H1 (cell line): ENCODE measurements around the gene PCID2. TPM values are rescaled to one million over a fixed set of nuclear protein-coding genes. Genes with fewer than 3 reads are reported as not detected.

Experiments
- CTCF ChIA-PET: fragments of 300-600 bp; sonication (Branson Sonifier 250); formaldehyde crosslinking; loops from one replicate; lab custom pipeline; 2021; ENCODE audit not compliant: partially characterized antibody; lab: Charles Lee
- POLR2A ChIA-PET: fragments of 300-600 bp; sonication (Branson Sonifier 250); formaldehyde crosslinking; loops from one replicate; lab custom pipeline; 2021; ENCODE audit warnings: inconsistent platforms; ENCODE audit not compliant: partially characterized antibody; lab: Charles Lee
- DNase-seq, 2 experiments: peaks; one replicate each; pipeline versions ENCODE4 v3.0.0 to v3.0.0-alpha.2; 2010 to 2022; ENCODE audit warnings: low spot score in 2 of 2, low read depth in 1 of 2, mixed read lengths in 1 of 2
- FAIRE-seq: peaks from 2 replicates; lab custom pipeline; 2011; peaks lifted over from hg19 to GRCh38; lab: Jason Lieb, UNC
- H2AFZ ChIP-seq: 2 replicates; pipeline ENCODE4 v1.8.1; 2012; ENCODE audit warnings: low read length, inconsistent platforms
- H2AK5ac ChIP-seq: 2 replicates; pipeline ENCODE4 v1.6.1; 2013; ENCODE audit warnings: low read depth, low read length
- H2BK120ac ChIP-seq: replicated peaks from 2 replicates; pipeline ENCODE3; 2013; ENCODE audit warnings: low read depth, low read length, inconsistent platforms
- H2BK12ac ChIP-seq: 2 replicates; pipeline ENCODE4 v1.6.1; 2013; ENCODE audit warnings: low read depth, low read length
- H2BK15ac ChIP-seq: 2 replicates; pipeline ENCODE4 v1.6.1; 2013; ENCODE audit warnings: low read length
- H2BK20ac ChIP-seq: 2 replicates; pipeline ENCODE4 v1.6.1; 2013; ENCODE audit warnings: low read length
- H2BK5ac ChIP-seq: 2 replicates; pipeline ENCODE4 v1.6.1; 2013; ENCODE audit warnings: low read depth, low read length
- H3K14ac ChIP-seq: 2 replicates; pipeline ENCODE4 v1.6.1; 2013; ENCODE audit warnings: inconsistent platforms; ENCODE audit not compliant: insufficient read length
- H3K18ac ChIP-seq: 2 replicates; pipeline ENCODE4 v1.6.1; 2013; ENCODE audit warnings: low read length; ENCODE audit errors: extremely low read depth
- H3K23ac ChIP-seq: 2 replicates; pipeline ENCODE4 v1.6.1; 2013; ENCODE audit warnings: inconsistent platforms; ENCODE audit not compliant: insufficient read length
- H3K23me2 ChIP-seq: 2 replicates; pipeline ENCODE4 v1.6.1; 2013; ENCODE audit warnings: low read depth, low read length
- H3K27ac ChIP-seq: 2 replicates; pipeline ENCODE4 v1.6.1; 2011; ENCODE audit warnings: low read depth, low read length, inconsistent platforms
- H3K27me3 ChIP-seq, 4 experiments: replicated peaks in 1 of 4; 1 replicate in 1 of 4; 2 replicates in 3 of 4; pipeline versions ENCODE4 v1.6.1 to v1.8.1; 2011 to 2013; ENCODE audit warnings: low read length in 3 of 4, mild to moderate bottlenecking in 3 of 4, inconsistent platforms in 2 of 4, mixed read lengths in 2 of 4, moderate library complexity in 1 of 4; ENCODE audit not compliant: control insufficient read depth in 3 of 4, insufficient read depth in 3 of 4; ENCODE audit errors: extremely low read depth in 1 of 4
- H3K36me3 ChIP-seq, 4 experiments: 2 replicates each; pipeline versions ENCODE4 v1.6.1 to v1.8.1; 2011 to 2013; ENCODE audit warnings: mild to moderate bottlenecking in 4 of 4, low read length in 3 of 4, moderate library complexity in 2 of 4, control low read depth in 1 of 4, inconsistent platforms in 1 of 4; ENCODE audit not compliant: insufficient read depth in 4 of 4, control insufficient read depth in 2 of 4
- H3K4ac ChIP-seq: replicated peaks from 2 replicates; pipeline ENCODE3; 2013; ENCODE audit warnings: low read length, low read depth, mixed read lengths, inconsistent platforms; ENCODE audit not compliant: insufficient read length
- H3K4me1 ChIP-seq, 4 experiments: replicated peaks in 1 of 4; 1 replicate in 1 of 4; 2 replicates in 3 of 4; pipeline versions ENCODE4 v1.6.1 to v1.8.1; 2011 to 2013; ENCODE audit warnings: low read length in 3 of 4, inconsistent platforms in 2 of 4, mixed read lengths in 1 of 4; ENCODE audit not compliant: insufficient read depth in 4 of 4, control insufficient read depth in 3 of 4
- H3K4me2 ChIP-seq, 2 experiments: 2 replicates each; pipeline versions ENCODE4 v1.6.1 to v1.8.1; 2011 to 2013; ENCODE audit warnings: low read depth in 2 of 2, low read length in 2 of 2, control low read depth in 1 of 2, inconsistent platforms in 1 of 2, mild to moderate bottlenecking in 1 of 2; ENCODE audit not compliant: insufficient read depth in 1 of 2
- H3K4me3 ChIP-seq, 4 experiments: fragments of 200-600, 300-600 bp in 1 of 4; sonication (generic), shearing (Covaris generic), sonication (Bioruptor Twin) in 1 of 4; 2 replicates each; pipeline versions ENCODE4 v1.5.1 to v1.8.1; 2011 to 2016; ENCODE audit warnings: low read length in 4 of 4, low read depth in 3 of 4, control low read depth in 2 of 4, inconsistent platforms in 2 of 4, mild to moderate bottlenecking in 2 of 4, mixed read lengths in 1 of 4, moderate library complexity in 1 of 4; ENCODE audit not compliant: insufficient read depth in 2 of 4; ENCODE audit errors: extremely low read depth in 1 of 4
- H3K56ac ChIP-seq: replicated peaks from 2 replicates; pipeline ENCODE3; 2013; ENCODE audit warnings: low read depth, mild to moderate bottlenecking, mixed read lengths, low read length, inconsistent platforms; ENCODE audit not compliant: insufficient read length
- H3K79me1 ChIP-seq: 2 replicates; pipeline ENCODE4 v1.6.1; 2013; ENCODE audit warnings: low read depth, low read length, control low read depth
- H3K79me2 ChIP-seq, 2 experiments: 2 replicates each; pipeline versions ENCODE4 v1.6.1 to v1.8.1; 2012 to 2013; ENCODE audit warnings: low read length in 2 of 2, mild to moderate bottlenecking in 2 of 2, inconsistent platforms in 1 of 2; ENCODE audit not compliant: insufficient read depth in 2 of 2, control insufficient read depth in 1 of 2
- H3K9ac ChIP-seq, 4 experiments: replicated peaks in 1 of 4; 1 replicate in 1 of 4; 2 replicates in 3 of 4; pipeline versions ENCODE4 v1.6.1 to v1.8.1; 2011 to 2013; ENCODE audit warnings: low read depth in 3 of 4, low read length in 3 of 4, control low read depth in 2 of 4, mild to moderate bottlenecking in 2 of 4, moderate library complexity in 2 of 4, inconsistent platforms in 1 of 4; ENCODE audit errors: extremely low read depth in 1 of 4
- H3K9me3 ChIP-seq, 2 experiments: 2 replicates each; pipeline versions ENCODE4 v1.6.1 to v1.8.1; 2012 to 2013; ENCODE audit warnings: mild to moderate bottlenecking in 2 of 2, moderate library complexity in 2 of 2, control low read depth in 1 of 2, inconsistent platforms in 1 of 2, low read depth in 1 of 2, low read length in 1 of 2, mixed read lengths in 1 of 2; ENCODE audit not compliant: insufficient read depth in 2 of 2
- H4K20me1 ChIP-seq, 2 experiments: replicated peaks in 1 of 2; 2 replicates each; pipeline versions ENCODE3 to v1.8.1; 2011 to 2013; ENCODE audit warnings: inconsistent platforms in 2 of 2, low read length in 2 of 2, mild to moderate bottlenecking in 1 of 2; ENCODE audit not compliant: insufficient read depth in 2 of 2, control insufficient read depth in 1 of 2
- H4K5ac ChIP-seq: 2 replicates; pipeline ENCODE4 v1.6.1; 2013; ENCODE audit warnings: low read length, low read depth, mixed read lengths, inconsistent platforms; ENCODE audit not compliant: insufficient read length
- H4K8ac ChIP-seq: 2 replicates; pipeline ENCODE4 v1.8.0; 2013; ENCODE audit warnings: mild to moderate bottlenecking, moderate library complexity, low read length, inconsistent platforms; ENCODE audit not compliant: insufficient read depth; ENCODE audit errors: extremely low read depth
- H4K91ac ChIP-seq: replicated peaks from 2 replicates; pipeline ENCODE3; 2013; ENCODE audit warnings: low read length, mixed read lengths, inconsistent platforms; ENCODE audit not compliant: insufficient read length
- BACH1 ChIP-seq: IDR thresholded peaks from 2 replicates; pipeline ENCODE4 v1.6.1; 2012; ENCODE audit warnings: low read length, improper control_type of control experiment
- CBX8 ChIP-seq: fragments of 300-800, 300-1000 bp; sonication (generic); IDR thresholded peaks from 2 replicates; pipeline ENCODE4 v1.7.1; 2016; ENCODE audit warnings: low read depth, low read length, borderline replicate concordance
- PHF8 ChIP-seq: fragments of 200-600 bp; sonication (generic); conservative IDR thresholded peaks from 2 replicates; pipeline ENCODE4 v1.7.1; 2012; ENCODE audit warnings: low read depth, mild to moderate bottlenecking, inconsistent platforms, low read length, moderate library complexity
- RAD21 ChIP-seq, 2 experiments: IDR thresholded peaks in 1 of 2; conservative IDR thresholded peaks in 1 of 2; 2 replicates each; pipeline ENCODE4 v1.6.1; 2011; ENCODE audit warnings: low read depth in 2 of 2, low read length in 2 of 2, improper control_type of control experiment in 1 of 2, inconsistent platforms in 1 of 2, mild to moderate bottlenecking in 1 of 2, moderate library complexity in 1 of 2
- WGBS, 2 experiments: shearing (Covaris generic) in 1 of 2; methylation state at CpG; one replicate each; pipeline versions ENCODE4 v1.1.6 to v1.1.7; 2013 to 2015; ENCODE audit warnings: low lambda C conversion rate in 2 of 2, mixed read lengths in 2 of 2, inconsistent platforms in 1 of 2, low coverage in 1 of 2, missing lambda C conversion rate in 1 of 2; ENCODE audit not compliant: insufficient replicate concordance in 2 of 2, insufficient coverage in 1 of 2, insufficient read length in 1 of 2; ENCODE audit errors: extremely low coverage in 1 of 2, missing lambda C conversion rate in 1 of 2; 5-methylcytosine and 5-hydroxymethylcytosine counted together
- polyA plus RNA-seq, 7 experiments: library from polyadenylated mRNA; depleted of rRNA in 3 of 7; stranded (reverse) in 5 of 7; unstranded in 2 of 7; fragments of >200 nt in 5 of 7; fragments of 200-250 nt in 2 of 7; gene quantifications; 1 replicate in 5 of 7; 2 replicates in 1 of 7; 4 replicates in 1 of 7; pipeline versions ENCODE4 v1.2.1 to v1.2.3, GENCODE V29; 2011 to 2013; ENCODE audit warnings: missing spikeins in 2 of 7, mixed read lengths in 2 of 7
- total RNA-seq: library from RNA; stranded (reverse); fragmentation: NEBNext Ultra II Directional; extraction: Animal tissue kit (Norgen Biotek cat#: 25700); gene quantifications from 2 replicates; pipeline ENCODE4 v1.2.1, GENCODE V29; 2021

Gene PCID2
- total and polyA plus RNA-seq, 2 of the 8 experiments (the other 6 are each of a cell fraction or from before 2014, with no cell fraction given): 72.4 to 72.8 TPM

- Histone ChIP-seq H3K36me3 (peaks cover 14 to 57% (median 26%) of the 10 kb centered on the region in 4 experiments), H2AK5ac (no peak overlapping the region), H3K14ac (no peak overlapping the region), H3K4me2 (no peak overlapping the region), H2BK120ac (no peak overlapping the region), H3K9ac (no peak overlapping the region), H4K5ac (no peak overlapping the region), H3K4me3 (no peak overlapping the region), H4K8ac (no peak overlapping the region), H3K9me3 (no peaks in the 10 kb centered on the region), H4K20me1 (peaks cover 0 to under 1% of the 10 kb centered on the region in 2 experiments), H3K79me2 (no peaks in the 10 kb centered on the region), H3K23ac (no peak overlapping the region), H3K56ac (no peak overlapping the region), H4K91ac (no peak overlapping the region), H2AFZ (no peak overlapping the region), H3K27me3 (no peaks in the 10 kb centered on the region), H3K4ac (no peak overlapping the region), H3K23me2 (no peaks in the 10 kb centered on the region), H3K18ac (no peak overlapping the region), H3K27ac (no peak overlapping the region), H2BK20ac (no peak overlapping the region), H3K79me1 (no peaks in the 10 kb centered on the region), H2BK5ac (no peak overlapping the region), H2BK12ac (no peak overlapping the region), H2BK15ac (no peak overlapping the region), H3K4me1 (peaks cover 0 to 3% (median 0%) of the 10 kb centered on the region in 4 experiments; a peak in 3 of 7 replicates)
- ChIA-PET POLR2A (interaction anchor here (1.1 kb wide), 1 partner anchor 12 kb away, joined by 4 read pairs; no protein-coding TSS in a partner anchor), CTCF (interaction anchor here (1.0 kb wide), 1 partner anchor 209 kb away, joined by 3 read pairs; no protein-coding TSS in a partner anchor)
- TF ChIP-seq BACH1 (no peak), PHF8 (no peak), CBX8 (no peak), RAD21 (IDR thresholded peaks at IDR 0.05 in 1 of 2, conservative IDR thresholded peaks at IDR 0.05 in 1 of 2; ENCODE audit: low read depth in 2 of 2, low read length in 2 of 2) (no peak)
- 95% methylated on average over 15 of the region's 15 CpGs; no CpG with 5 or more reads in 1 of the 2 experiments for WGBS, 2 experiments
- FAIRE-seq: no peak
- DNase-seq: no peak
Observed at GRCh38 chr13:113239357-113239756, 30.9 kb upstream of the PCID2 start.
